Measurements from ENCODE around the gene KSR1. TPM values are rescaled to one million over a fixed set of nuclear protein-coding genes. Genes with fewer than 3 reads are reported as not detected.

The KSR1 gene
- total and polyA plus RNA-seq, 3 donors from 2014 or later = 44.8 to 80.7 (median 63.7) TPM

GRCh38 chr17:27529230-27529796, 73.1 kb downstream of the KSR1 start:
- no peak overlapping the region for H3K27ac ChIP-seq
- no peaks in the 10 kb centered on the region for H3K27me3 ChIP-seq
- WGBS, 2 donors = 79 to 82% methylated on average over 7 of the region's 7 CpGs
- no peak overlapping the region for H3K4me3 ChIP-seq
- intact Hi-C loops (cut with DNase I; ENCODE audit: low total_unique reads) = no loop called here
- H3K9me3 ChIP-seq = no peaks in the 10 kb centered on the region
- no peaks in the 10 kb centered on the region for H3K36me3 ChIP-seq (ENCODE audit: low read depth, missing control alignments)
- TF ChIP-seq POLR2A (IDR thresholded peaks at IDR 0.05) (no peak), CTCF (IDR thresholded peaks at IDR 0.05) (no peak)
- H3K4me1 ChIP-seq = peaks cover 6% of the 10 kb centered on the region
- no peak for DNase-seq

- intact Hi-C loops (cut with DNase I; ENCODE audit: low total_unique reads) = loop anchor here (10.0 kb wide), 1 partner anchor 64 kb away; no protein-coding TSS in a partner anchor
- no peak for TF ChIP-seq POLR2A (IDR thresholded peaks at IDR 0.05)
- no peak for TF ChIP-seq CTCF (IDR thresholded peaks at IDR 0.05)
- no peak for DNase-seq
- Histone ChIP-seq H3K36me3 (ENCODE audit: low read depth, missing control alignments) (no peaks in the 10 kb centered on the region), H3K9me3 (no peaks in the 10 kb centered on the region), H3K4me1 (peaks cover 6% of the 10 kb centered on the region), H3K27ac (no peak overlapping the region), H3K4me3 (no peak overlapping the region), H3K27me3 (no peaks in the 10 kb centered on the region)
- WGBS, 2 donors = 81 to 83% methylated on average over 10 to 12 of the region's 12 CpGs
Observed at GRCh38 chr17:27530764-27531391, 74.6 kb downstream of the KSR1 start.

- H3K9me3 ChIP-seq = no peaks in the 10 kb centered on the region
- no peak for DNase-seq
- no peaks in the 10 kb centered on the region for H3K36me3 ChIP-seq (ENCODE audit: low read depth, missing control alignments)
- no peak overlapping the region for H3K27ac ChIP-seq
- WGBS, 2 donors = 92 to 97% methylated on average over 6 of the region's 6 CpGs
- H3K27me3 ChIP-seq = no peaks in the 10 kb centered on the region
- no peak for TF ChIP-seq CTCF (IDR thresholded peaks at IDR 0.05)
- no peak for TF ChIP-seq POLR2A (IDR thresholded peaks at IDR 0.05)
- no peak overlapping the region for H3K4me3 ChIP-seq
- H3K4me1 ChIP-seq = peaks cover 5% of the 10 kb centered on the region
- intact Hi-C loops (cut with DNase I; ENCODE audit: low total_unique reads) = loop anchor here (10.0 kb wide), 1 partner anchor 63 kb away; no protein-coding TSS in a partner anchor
Observed at GRCh38 chr17:27531469-27531961, 75.3 kb downstream of the KSR1 start.

- 87 to 92% methylated on average over 14 to 23 of the region's 23 CpGs for whole genome bisulfite sequencing, 2 donors
- DNase-seq = peak; percentile 22
- no peaks in the 10 kb centered on the region for H3K9me3 ChIP-seq
- TF ChIP-seq CTCF (IDR thresholded peaks at IDR 0.05) (no peak), POLR2A (IDR thresholded peaks at IDR 0.05) (no peak)
- H3K27ac ChIP-seq = no peak overlapping the region
- intact Hi-C loops (cut with DNase I; ENCODE audit: low total_unique reads) = loop anchor here (10.0 kb wide), 1 partner anchor 62 kb away; no protein-coding TSS in a partner anchor
- H3K27me3 ChIP-seq = no peaks in the 10 kb centered on the region
- no peaks in the 10 kb centered on the region for H3K36me3 ChIP-seq (ENCODE audit: low read depth, missing control alignments)
- no peak overlapping the region for H3K4me3 ChIP-seq
- H3K4me1 ChIP-seq = no peaks in the 10 kb centered on the region
Observed at GRCh38 chr17:27532269-27533263, 76.3 kb downstream of the KSR1 start.

Data from testis (tissue), 3 donors.